Bronchial epithelial cell (primary cell): Measurements from ENCODE around the gene GRN. TPM values are rescaled to one million over a fixed set of nuclear protein-coding genes. Genes with fewer than 3 reads are reported as not detected.

Source experiments
- DNase-seq: peaks from one replicate; pipeline ENCODE4 v3.0.0-alpha.2; 2010; ENCODE audit warnings: low read depth
- FAIRE-seq: peaks from 2 replicates; lab custom pipeline; 2011; peaks lifted over from hg19 to GRCh38; lab: Jason Lieb, UNC
- H3K27me3 ChIP-seq: 2 replicates; pipeline ENCODE4 v1.5.1; 2011; ENCODE audit warnings: low read length; ENCODE audit not compliant: control insufficient read depth, insufficient read depth
- H3K36me3 ChIP-seq: 2 replicates; pipeline ENCODE4 v1.5.1; 2011; ENCODE audit warnings: low read length; ENCODE audit not compliant: control insufficient read depth, insufficient read depth
- H3K4me3 ChIP-seq: 2 replicates; pipeline ENCODE4 v1.5.1; 2011; ENCODE audit warnings: mild to moderate bottlenecking, low read depth, low read length, control low read depth
- CTCF ChIP-seq: IDR thresholded peaks from 2 replicates; pipeline ENCODE4 v1.5.1; 2011; ENCODE audit warnings: mild to moderate bottlenecking, moderate library complexity, low read length, control low read depth, inconsistent platforms; ENCODE audit not compliant: insufficient read depth, severe bottlenecking
- total RNA-seq: library from RNA; depleted of rRNA; stranded (reverse); fragments of >200 nt; gene quantifications from 2 replicates; pipeline ENCODE4 v1.2.1, GENCODE V29; 2014

Gene GRN
- total RNA-seq, 1 donor from 2014 or later: 200 TPM

- no peak for FAIRE-seq
- TF ChIP-seq CTCF: no peak
- DNase-seq: no peak
- H3K27me3 ChIP-seq: peaks cover 7% of the 10 kb centered on the region
- no peak overlapping the region for H3K4me3 ChIP-seq
- H3K36me3 ChIP-seq: no peaks in the 10 kb centered on the region
Measured at GRCh38 chr17:44312396-44313104, 32.6 kb upstream of the GRN start.

- H3K36me3 ChIP-seq: no peaks in the 10 kb centered on the region
- FAIRE-seq: no peak
- no peak for DNase-seq
- H3K4me3 ChIP-seq: no peak overlapping the region
- no peak for TF ChIP-seq CTCF
- peaks cover 7% of the 10 kb centered on the region for H3K27me3 ChIP-seq
Measured at GRCh38 chr17:44314031-44314430, 31.1 kb upstream of the GRN start.

DNA sequence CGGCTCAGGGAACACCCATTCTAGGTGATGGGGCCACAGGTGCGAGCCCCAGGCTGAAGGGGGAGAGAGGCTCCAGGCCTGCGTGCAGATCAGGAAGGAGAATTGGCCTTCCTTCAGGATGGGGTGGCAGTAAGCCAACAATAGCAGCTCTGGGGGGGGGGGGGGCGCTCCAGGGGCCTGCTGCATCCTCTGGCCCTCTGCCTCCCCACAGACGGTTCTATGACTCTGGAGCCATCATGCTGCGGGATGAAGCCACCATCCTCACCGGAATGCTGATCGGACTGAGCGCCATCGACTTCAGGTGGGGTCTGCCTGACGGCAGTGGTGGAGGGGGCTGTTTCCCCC is 30.6 kb upstream of the GRN start:
- Histone ChIP-seq H3K27me3 (peaks cover 7% of the 10 kb centered on the region), H3K4me3 (no peak overlapping the region), H3K36me3 (peaks cover under 1% of the 10 kb centered on the region)
- DNase-seq (no peak), FAIRE-seq (no peak)
- no peak for TF ChIP-seq CTCF

GRCh38 chr17:44314869-44315661 is 30.0 kb upstream of the GRN start:
- FAIRE-seq: no peak
- H3K4me3 ChIP-seq: peak overlapping the region; percentile 34
- peaks cover 4% of the 10 kb centered on the region for H3K36me3 ChIP-seq
- DNase-seq: peak; percentile 39
- TF ChIP-seq CTCF: no peak
- H3K27me3 ChIP-seq: peaks cover 7% of the 10 kb centered on the region

DNA sequence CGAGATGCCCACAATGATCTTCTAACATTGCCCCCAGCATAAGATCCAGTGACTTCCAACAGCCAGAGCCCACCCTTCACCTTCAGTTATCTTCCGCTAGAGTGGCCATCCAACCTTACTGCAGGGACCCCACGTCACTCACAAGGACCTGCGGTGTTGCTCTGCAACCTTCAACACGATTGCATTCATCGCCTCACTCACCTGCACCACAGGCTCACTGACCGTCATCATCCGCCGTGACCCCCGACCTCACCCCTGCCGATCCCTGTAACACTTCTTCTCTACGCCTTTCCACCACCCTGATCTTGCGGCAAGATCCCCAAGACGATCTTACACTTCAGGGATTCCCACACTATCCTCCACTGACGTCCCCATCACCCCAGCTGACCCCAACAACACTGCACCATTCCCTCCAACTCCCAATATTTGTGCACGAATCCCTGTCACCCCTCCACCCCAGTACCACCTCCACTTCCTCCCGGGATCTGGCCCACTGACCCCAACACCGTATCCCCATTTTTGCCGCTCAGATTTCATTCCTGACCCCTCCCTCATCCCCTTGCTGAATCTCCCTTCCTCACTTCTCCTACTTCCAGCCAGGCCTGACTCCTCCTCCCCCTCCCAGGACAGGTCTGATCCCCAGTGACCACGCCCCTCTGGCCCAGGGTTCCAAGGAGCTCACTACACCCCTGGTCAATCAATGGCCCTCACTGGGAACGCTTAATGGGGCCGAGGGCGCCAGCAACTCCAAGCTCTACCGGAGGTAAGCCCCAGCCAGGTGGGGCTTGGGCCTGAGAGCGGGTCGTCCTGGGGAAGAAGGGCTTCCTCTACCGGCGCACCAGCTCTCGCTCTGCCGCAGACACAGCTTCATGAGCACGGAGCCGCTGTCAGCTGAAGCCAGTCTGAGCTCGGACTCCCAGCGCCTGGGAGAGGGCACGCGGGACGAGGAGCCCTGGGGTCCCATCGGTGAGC is 29.1 kb upstream of the GRN start:
- no peak for TF ChIP-seq CTCF
- peaks cover 7% of the 10 kb centered on the region for H3K27me3 ChIP-seq
- FAIRE-seq (no peak), DNase-seq (no peak)
- H3K36me3 ChIP-seq: peaks cover 9% of the 10 kb centered on the region
- no peak overlapping the region for H3K4me3 ChIP-seq
